Esophagus squamous epithelium (tissue), 5 donors: ENCODE results near the gene TNFRSF18. TPM values are rescaled to one million over a fixed set of nuclear protein-coding genes. Genes with fewer than 3 reads are reported as not detected.

ENCODE experiments used
- DNase-seq: peaks from one replicate; lab custom pipeline; 2025; lab: John Stamatoyannopoulos, UW
- H3K27ac ChIP-seq, 4 donors: fragments of 200-600 bp; sonication (generic); one replicate each; pipeline ENCODE4 v1.5.1; 2016 to 2019; ENCODE audit warnings: mild to moderate bottlenecking in 1 of 4
- H3K27me3 ChIP-seq, 4 donors: fragments of 200-600 bp; sonication (generic); 1 replicate in 3 of 4; 2 replicates in 1 of 4; pipeline versions ENCODE4 v1.5.1 to v1.6.0; 2017 to 2021; ENCODE audit warnings: antibody characterized with exemption in 1 of 4
- H3K36me3 ChIP-seq, 3 donors: fragments of 200-600 bp; sonication (generic); one replicate each; pipeline ENCODE4 v1.5.1; 2016 to 2019
- H3K4me1 ChIP-seq, 3 donors: fragments of 200-600 bp; sonication (generic); one replicate each; pipeline ENCODE4 v1.5.1; 2017 to 2019
- H3K4me3 ChIP-seq, 4 donors: fragments of 200-600 bp; sonication (generic); 1 replicate in 3 of 4; 2 replicates in 1 of 4; pipeline ENCODE4 v1.5.1; 2016 to 2019; ENCODE audit warnings: mild to moderate bottlenecking in 2 of 4, moderate library complexity in 1 of 4
- H3K9me3 ChIP-seq, 3 donors: fragments of 200-600 bp; sonication (generic); one replicate each; pipeline ENCODE4 v1.5.1; 2016 to 2019
- CTCF ChIP-seq, 6 experiments: fragments of 450-650 bp in 4 of 6; fragments of 200-600 bp in 2 of 6; sonication (generic) in 2 of 6; IDR thresholded peaks; one replicate each; pipeline ENCODE4 v1.5.1; 2016 to 2019; ENCODE audit warnings: antibody characterized with exemption in 6 of 6, mild to moderate bottlenecking in 4 of 6, moderate library complexity in 4 of 6
- POLR2A ChIP-seq, 4 donors: fragments of 450-650 bp; IDR thresholded peaks; one replicate each; pipeline ENCODE4 v1.6.1; 2017; ENCODE audit warnings: antibody characterized with exemption in 4 of 4, mild to moderate bottlenecking in 4 of 4, moderate library complexity in 3 of 4
- WGBS, 2 donors: methylation state at CpG; one replicate each; pipeline ENCODE4 v1.1.5; 2018; 5-methylcytosine and 5-hydroxymethylcytosine counted together
- intact Hi-C: fragments of 100-400 bp; cut with DNase I; formaldehyde crosslinking; loops from one replicate; pipeline ENCODE4 v1.15.0; 2022
- small RNA-seq, 4 donors: library from RNA; depleted of rRNA; stranded (forward); fragments of <200 nt; gene quantifications; one replicate each; pipeline ENCODE3, GENCODE V24; 2016
- total RNA-seq, 4 donors: library from RNA; depleted of rRNA; stranded (reverse); fragments of >200 nt; gene quantifications; one replicate each; pipeline ENCODE4 v1.1.0, GENCODE V29; 2016
- donor health status: DM: yes; HTN: yes; CAD: no.

Gene TNFRSF18
- total RNA-seq, 4 donors from 2014 or later: 2.0 to 21.0 (median 2.8) TPM

GRCh38 chr1:1155258-1155657, 51.1 kb downstream of the TNFRSF18 start:
- Histone ChIP-seq H3K36me3 (no peaks in the 10 kb centered on the region), H3K4me3 (no peak overlapping the region), H3K27ac (no peak overlapping the region), H3K4me1 (peaks cover 13 to 28% (median 16%) of the 10 kb centered on the region in 3 donors), H3K9me3 (peaks cover 0 to 7% (median 5%) of the 10 kb centered on the region in 3 donors), H3K27me3 (no peaks in the 10 kb centered on the region)
- no peak for DNase-seq
- TF ChIP-seq CTCF (IDR thresholded peaks at IDR 0.05) (no peak), POLR2A (IDR thresholded peaks at IDR 0.05) (no peak)
- intact Hi-C loops: no loop called here
- whole genome bisulfite sequencing, 2 donors: 77 to 78% methylated on average over 6 to 7 of the region's 10 CpGs

- no peak overlapping the region for H3K27ac ChIP-seq
- TF ChIP-seq POLR2A (IDR thresholded peaks at IDR 0.05) (no peak), CTCF (IDR thresholded peaks at IDR 0.05) (no peak)
- H3K4me3 ChIP-seq: no peak overlapping the region
- H3K36me3 ChIP-seq: no peaks in the 10 kb centered on the region
- H3K27me3 ChIP-seq: no peaks in the 10 kb centered on the region
- peaks cover 0 to 7% (median 5%) of the 10 kb centered on the region in 3 donors for H3K9me3 ChIP-seq
- DNase-seq: no peak
- WGBS, 2 donors: 34 to 36% methylated on average over 4 of the region's 4 CpGs
- peaks cover 13 to 32% (median 18%) of the 10 kb centered on the region in 3 donors for H3K4me1 ChIP-seq
- intact Hi-C loops: no loop called here
These were observed 52.5 kb downstream of the TNFRSF18 start for GRCh38 chr1:1153874-1154273.

Small RNA genes within 50 kb of the gene (small RNA-seq; reads per million reads assigned to genes)
- 31.5 to 99.3 (median 78.8) reads per million in 4 donors for gene MIR200A
- 404 to 1,582 (median 1,149) reads per million in 4 donors for gene MIR200B
- 14.7 to 45.4 (median 42.8) reads per million in 4 donors for gene MIR429

Other genes with a start within 250 kb of the TNFRSF18 start
- gene NOC2L, start 247.3 kb downstream of the TNFRSF18 start, total RNA-seq: 10 to 100 TPM; 57.9 to 80.2 (median 60.4) TPM
- 10 to 100 TPM in 3 of 4 donors, 1 to 10 TPM in 1; 8.7 to 13.8 (median 10.3) TPM for gene KLHL17, start 246.0 kb downstream of the TNFRSF18 start, total RNA-seq
- gene PLEKHN1, start 240.1 kb downstream of the TNFRSF18 start, total RNA-seq: 10 to 100 TPM; 16.8 to 39.6 (median 23.4) TPM
- gene PERM1, start 224.5 kb downstream of the TNFRSF18 start, total RNA-seq: not detected
- 10 to 100 TPM; 15.1 to 16.2 (median 15.3) TPM for gene HES4, start 206.5 kb downstream of the TNFRSF18 start, total RNA-seq
- 10 to 100 TPM in 2 of 4 donors, 1 to 10 TPM in 2; 7.2 to 44.3 (median 10.3) TPM for gene ISG15, start 193.1 kb downstream of the TNFRSF18 start, total RNA-seq
- 10 to 100 TPM; 20.0 to 35.8 (median 32.0) TPM for gene AGRN, start 186.5 kb downstream of the TNFRSF18 start, total RNA-seq
- 10 to 100 TPM; 11.8 to 25.3 (median 12.3) TPM for gene RNF223, start 132.3 kb downstream of the TNFRSF18 start, total RNA-seq
- 10 to 100 TPM in 3 of 4 donors, 1 to 10 TPM in 1; 6.9 to 19.6 (median 14.7) TPM for gene C1orf159, start 90.5 kb downstream of the TNFRSF18 start, total RNA-seq
- gene TTLL10, start 32.7 kb downstream of the TNFRSF18 start, total RNA-seq: under 1 TPM in 2 of 4 donors, not detected in 2; 0.19 to 0.44 TPM
- gene TNFRSF4, start 7.6 kb upstream of the TNFRSF18 start, total RNA-seq: 1 to 10 TPM in 1 of 4 donors, under 1 TPM in 2, not detected in 1; 0.40 to 1.3 (median 0.57) TPM
- 10 to 100 TPM; 65.0 to 75.4 (median 67.6) TPM for gene SDF4, start 25.4 kb upstream of the TNFRSF18 start, total RNA-seq
- gene B3GALT6, start 25.6 kb upstream of the TNFRSF18 start, total RNA-seq: 10 to 100 TPM; 13.5 to 17.5 (median 15.6) TPM
- 1 to 10 TPM in 2 of 4 donors, under 1 TPM in 1, not detected in 1; 0.79 to 3.0 (median 1.7) TPM for gene C1QTNF12, start 40.1 kb upstream of the TNFRSF18 start, total RNA-seq
- gene UBE2J2, start 67.3 kb upstream of the TNFRSF18 start, total RNA-seq: 10 to 100 TPM; 32.6 to 54.3 (median 42.5) TPM
- gene SCNN1D, start 73.8 kb upstream of the TNFRSF18 start, total RNA-seq: 1 to 10 TPM; 1.1 to 8.3 (median 1.5) TPM
- gene ACAP3, start 101.3 kb upstream of the TNFRSF18 start, total RNA-seq: 10 to 100 TPM; 36.4 to 66.7 (median 56.9) TPM
- 10 to 100 TPM; 20.0 to 52.5 (median 33.2) TPM for gene PUSL1, start 102.0 kb upstream of the TNFRSF18 start, total RNA-seq
- gene INTS11, start 118.1 kb upstream of the TNFRSF18 start, total RNA-seq: 10 to 100 TPM; 61.5 to 82.0 (median 63.6) TPM
- gene CPTP, start 118.2 kb upstream of the TNFRSF18 start, total RNA-seq: 10 to 100 TPM; 27.7 to 75.2 (median 33.4) TPM
- gene TAS1R3, start 124.7 kb upstream of the TNFRSF18 start, total RNA-seq: under 1 TPM; 0.13 to 0.57 (median 0.30) TPM
- 100 to 1,000 TPM in 1 of 4 donors, 10 to 100 TPM in 3; 63.5 to 111 (median 88.0) TPM for gene DVL1, start 142.8 kb upstream of the TNFRSF18 start, total RNA-seq
- gene MXRA8, start 152.0 kb upstream of the TNFRSF18 start, total RNA-seq: 10 to 100 TPM in 2 of 4 donors, 1 to 10 TPM in 1, under 1 TPM in 1; 0.45 to 33.8 (median 12.8) TPM
- gene AURKAIP1, start 168.6 kb upstream of the TNFRSF18 start, total RNA-seq: 100 to 1,000 TPM in 3 of 4 donors, 10 to 100 TPM in 1; 92.7 to 134 (median 123) TPM
- 100 to 1,000 TPM in 2 of 4 donors, 10 to 100 TPM in 2; 42.5 to 213 (median 104) TPM for gene CCNL2, start 192.7 kb upstream of the TNFRSF18 start, total RNA-seq
- 100 to 1,000 TPM in 3 of 4 donors, 10 to 100 TPM in 1; 98.0 to 157 (median 116) TPM for gene MRPL20, start 200.7 kb upstream of the TNFRSF18 start, total RNA-seq
- gene ANKRD65, start 214.7 kb upstream of the TNFRSF18 start, total RNA-seq: 10 to 100 TPM in 2 of 4 donors, 1 to 10 TPM in 2; 4.7 to 28.3 (median 14.4) TPM
- gene VWA1, start 229.1 kb upstream of the TNFRSF18 start, total RNA-seq: 10 to 100 TPM; 20.0 to 55.0 (median 34.6) TPM
- under 1 TPM; under 0.01 to 1.00 (median 0.28) TPM for gene ATAD3C, start 243.1 kb upstream of the TNFRSF18 start, total RNA-seq